Pancreas (tissue), 10 donors: ENCODE results near the gene ANKRD37. TPM values are rescaled to one million over a fixed set of nuclear protein-coding genes. Genes with fewer than 3 reads are reported as not detected.
A peak's percentile ranks its signal among the peaks of the same experiment; 100 is the strongest.
"Not testable (repeated sequence)": the region's sequence is repeated elsewhere in the genome, so short reads cannot be mapped to it uniquely, and the experiment has no call there.

ENCODE experiments used
- ATAC-seq, 4 donors: fragments of 200-7000 bp; cut with Tn5 transposase; one replicate each; pipeline versions ENCODE4 v1.8.0 to v1.9.1; 2020; ENCODE audit warnings: mild to moderate bottlenecking in 4 of 4, moderate library complexity in 4 of 4
- DNase-seq, 6 donors: peaks; one replicate each; pipeline ENCODE4 v3.0.0-alpha.2; 2020
- FAIRE-seq: peaks from 2 replicates; lab custom pipeline; 2012; peaks lifted over from hg19 to GRCh38; lab: Jason Lieb, UNC
- H3K27ac ChIP-seq, 4 donors: fragments of 200-600 bp; sonication (generic); 1 replicate in 3 of 4; 2 replicates in 1 of 4; pipeline versions ENCODE4 v1.5.0 to v1.8.0; 2020
- H3K27me3 ChIP-seq, 4 donors: fragments of 200-600 bp; one replicate each; pipeline ENCODE4 v1.8.0; 2021
- H3K36me3 ChIP-seq, 3 donors: fragments of 200-600 bp; sonication (generic) in 1 of 3; one replicate each; pipeline versions ENCODE4 v1.5.0 to v1.8.0; 2020 to 2021
- H3K4me1 ChIP-seq, 3 donors: fragments of 200-600 bp; one replicate each; pipeline ENCODE4 v1.8.0; 2021
- H3K4me3 ChIP-seq, 4 donors: fragments of 200-600 bp; sonication (generic) in 2 of 4; one replicate each; pipeline versions ENCODE4 v1.5.0 to v1.8.0; 2020 to 2021
- H3K9me3 ChIP-seq, 4 donors: fragments of 200-600 bp; one replicate each; pipeline ENCODE4 v1.8.0; 2021
- CTCF ChIP-seq, 4 donors: fragments of 200-600 bp; sonication (generic) in 3 of 4; IDR thresholded peaks; one replicate each; pipeline versions ENCODE4 v1.5.0 to v1.8.0; 2021; ENCODE audit warnings: antibody characterized with exemption in 4 of 4
- WGBS, 2 donors: extraction: QIAGEN DNeasy Blood & Tissue Kit; methylation state at CpG; one replicate each; pipeline ENCODE4 v1.1.7; 2013; 5-methylcytosine and 5-hydroxymethylcytosine counted together
- intact Hi-C, 3 donors: fragments of 100-400 bp; cut with DNase I; formaldehyde crosslinking; loops; one replicate each; pipeline versions ENCODE4 v1.11.1 to v1.14.2; 2022
- polyA plus RNA-seq, 2 donors: library from polyadenylated mRNA; stranded (reverse); fragments of 200-250 nt; gene quantifications; one replicate each; pipeline ENCODE4 v1.2.3, GENCODE V29; 2013
- total RNA-seq, 6 donors: library from RNA; stranded (reverse); fragmentation: NEBNext Ultra II Directional in 4 of 6; extraction: Animal tissue kit (Norgen Biotek cat#: 25700) in 4 of 6; gene quantifications; one replicate each; pipeline versions ENCODE4 v1.2.1 to v1.2.4, GENCODE V29; 2021 to 2023
- donor health status: healthy with polysubstance abuse.
- donor health status: DM: no; HTN: no; CAD: no; lungs with moderate emphysema.
- donor health status: DM: no; HTN: no; CAD: no.
- donor health status: control.
- donor health status: control.
- donor health status: Bipolar disorder and iron deficiency.
- donor health status: DM: yes; HTN: yes; CAD: no.
- donor health status: DM: no; HTN: no; CAD: no.
- donor health status: DM: no; HTN: no; CAD: no.
- donor health status: DM: yes; HTN: yes; CAD: no.

ANKRD37 gene
- total and polyA plus RNA-seq, 8 donors: 4.8 to 15.3 (median 10.7) TPM

- intact Hi-C loops: no loop called here
- FAIRE-seq: no peak
- DNase-seq: no peak
- WGBS, 2 donors: 96 to 97% methylated on average over 8 of the region's 8 CpGs
- no peak for ATAC-seq
- no peak overlapping the region for H3K27ac ChIP-seq
- H3K4me3 ChIP-seq: no peak overlapping the region
- TF ChIP-seq CTCF (IDR thresholded peaks at IDR 0.05): no peak
- no peaks in the 10 kb centered on the region for H3K9me3 ChIP-seq
- no peaks in the 10 kb centered on the region for H3K27me3 ChIP-seq
- H3K4me1 ChIP-seq: peaks cover 9 to 13% (median 10%) of the 10 kb centered on the region in 3 donors
- no peaks in the 10 kb centered on the region for H3K36me3 ChIP-seq
These were observed 36.7 kb upstream of the ANKRD37 start for GRCh38 chr4:185359767-185360446.

GRCh38 chr4:185361872-185362271 lies 34.8 kb upstream of the ANKRD37 start:
- Histone ChIP-seq H3K9me3 (no peaks in the 10 kb centered on the region), H3K4me1 (peaks cover 9 to 13% (median 10%) of the 10 kb centered on the region in 3 donors), H3K4me3 (no peak overlapping the region), H3K36me3 (no peaks in the 10 kb centered on the region), H3K27ac (no peak overlapping the region), H3K27me3 (no peaks in the 10 kb centered on the region)
- intact Hi-C loops: no loop called here
- 57 to 60% methylated on average over 3 of the region's 3 CpGs for WGBS, 2 donors
- FAIRE-seq (no peak), DNase-seq (no peak), ATAC-seq (no peak)
- TF ChIP-seq CTCF (IDR thresholded peaks at IDR 0.05): no peak

GRCh38 chr4:185362570-185362969 lies 34.1 kb upstream of the ANKRD37 start:
- WGBS, 2 donors: 89 to 93% methylated on average over 6 of the region's 6 CpGs
- DNase-seq, H3K9me3 ChIP-seq, FAIRE-seq, H3K27me3 ChIP-seq, ATAC-seq, H3K4me3 ChIP-seq, intact Hi-C loops, H3K36me3 ChIP-seq, H3K27ac ChIP-seq: not testable (repeated sequence)
- peaks cover 9 to 13% (median 10%) of the 10 kb centered on the region in 3 donors for H3K4me1 ChIP-seq

GRCh38 chr4:185363251-185363650 lies 33.4 kb upstream of the ANKRD37 start:
- H3K4me1 ChIP-seq: peaks cover 9 to 13% (median 10%) of the 10 kb centered on the region in 3 donors
- WGBS, 2 donors: 30 to 40% methylated on average over 3 of the region's 3 CpGs
- no peak for TF ChIP-seq CTCF (IDR thresholded peaks at IDR 0.05)
- FAIRE-seq (no peak), ATAC-seq (peak in 2 of 4 donors; percentile 38 to 45), DNase-seq (no peak)
- intact Hi-C loops: no loop called here
- no peaks in the 10 kb centered on the region for H3K36me3 ChIP-seq
- H3K27me3 ChIP-seq: no peaks in the 10 kb centered on the region
- no peak overlapping the region for H3K27ac ChIP-seq
- H3K4me3 ChIP-seq: no peak overlapping the region
- H3K9me3 ChIP-seq: no peaks in the 10 kb centered on the region

DNA sequence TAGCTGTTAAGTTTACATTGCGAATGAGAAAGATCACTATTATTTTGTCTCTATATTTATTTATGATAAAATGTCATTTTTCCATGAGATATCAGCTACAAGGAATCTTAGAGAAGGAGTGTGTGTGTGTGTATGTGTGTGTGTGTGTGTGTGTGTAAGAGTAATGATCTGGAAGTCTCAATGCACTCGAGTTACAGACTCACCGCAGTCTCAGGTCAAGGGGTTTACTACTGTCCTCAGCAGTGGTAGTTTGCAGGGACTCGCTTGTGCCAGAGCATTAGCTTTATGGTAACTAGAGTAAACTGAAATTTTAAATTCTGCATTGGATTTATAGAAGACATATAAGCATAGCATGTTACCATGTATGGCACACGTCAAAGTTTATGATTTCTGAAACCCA lies 31.8 kb upstream of the ANKRD37 start:
- Histone ChIP-seq H3K4me1 (peaks cover 9 to 13% (median 10%) of the 10 kb centered on the region in 3 donors), H3K27me3 (no peaks in the 10 kb centered on the region), H3K36me3 (no peaks in the 10 kb centered on the region), H3K9me3 (no peaks in the 10 kb centered on the region), H3K27ac (no peak overlapping the region), H3K4me3 (no peak overlapping the region)
- whole genome bisulfite sequencing, 2 donors: 62 to 71% methylated on average over 5 of the region's 5 CpGs
- ATAC-seq: no peak
- intact Hi-C loops: no loop called here
- no peak for FAIRE-seq
- no peak for TF ChIP-seq CTCF (IDR thresholded peaks at IDR 0.05)
- no peak for DNase-seq
